ENCODE results near the gene CERS3. TPM values are rescaled to one million over a fixed set of nuclear protein-coding genes. Genes with fewer than 3 reads are reported as not detected.

Gene CERS3
- total and polyA plus RNA-seq, 2 donors: 0.11 to 2.3 TPM

DNA sequence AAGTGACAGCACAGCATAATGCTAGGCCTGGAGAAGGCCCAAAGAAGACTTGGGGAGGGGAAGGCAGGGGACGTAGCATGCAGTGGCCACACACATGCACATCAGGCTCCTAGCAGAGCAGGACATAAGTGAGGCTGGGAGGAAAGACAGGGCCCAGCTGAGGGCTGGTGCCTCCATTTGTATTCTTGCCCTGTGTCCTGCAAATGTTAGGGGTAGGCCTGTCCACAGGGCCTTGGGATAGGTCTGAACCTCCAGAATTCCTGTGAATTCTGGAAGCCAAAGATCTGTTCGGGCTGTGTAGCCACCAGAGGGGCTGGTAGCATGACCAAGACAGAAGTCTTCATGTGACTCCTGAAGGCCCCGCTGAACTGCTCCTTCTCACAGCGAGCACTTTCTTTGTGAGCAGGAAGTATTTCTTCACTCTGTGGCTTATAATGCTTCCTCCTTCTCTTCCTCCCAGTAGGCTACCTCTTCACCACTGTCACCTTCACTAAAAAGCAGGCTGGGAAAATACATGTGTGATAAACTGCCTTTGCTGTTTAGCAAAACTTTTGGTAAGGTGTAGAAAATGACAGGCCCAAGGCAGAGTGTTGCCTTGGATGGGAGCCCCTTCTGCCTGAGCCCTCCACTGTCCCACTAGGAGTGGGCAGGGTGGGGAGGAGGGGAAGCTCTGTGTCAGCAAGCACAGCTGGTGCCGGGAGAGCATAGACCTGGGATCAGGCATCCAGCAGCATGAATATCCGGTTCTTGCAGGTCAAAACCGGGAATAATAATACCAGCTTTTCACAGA lies 8.4 kb downstream of the CERS3 start:
- Histone ChIP-seq H3K36me3 (ENCODE audit: insufficient read depth) (no peaks in the 10 kb centered on the region), H3K4me3 (ENCODE audit: low read depth, low read length) (no peak overlapping the region), H3K4me1 (ENCODE audit: insufficient read depth) (no peaks in the 10 kb centered on the region), H3K27ac (ENCODE audit: low read depth) (no peak overlapping the region)
- DNase-seq (ENCODE audit: extremely low spot score): no peak
- WGBS: 72% methylated on average over 7 of the region's 7 CpGs

DNA sequence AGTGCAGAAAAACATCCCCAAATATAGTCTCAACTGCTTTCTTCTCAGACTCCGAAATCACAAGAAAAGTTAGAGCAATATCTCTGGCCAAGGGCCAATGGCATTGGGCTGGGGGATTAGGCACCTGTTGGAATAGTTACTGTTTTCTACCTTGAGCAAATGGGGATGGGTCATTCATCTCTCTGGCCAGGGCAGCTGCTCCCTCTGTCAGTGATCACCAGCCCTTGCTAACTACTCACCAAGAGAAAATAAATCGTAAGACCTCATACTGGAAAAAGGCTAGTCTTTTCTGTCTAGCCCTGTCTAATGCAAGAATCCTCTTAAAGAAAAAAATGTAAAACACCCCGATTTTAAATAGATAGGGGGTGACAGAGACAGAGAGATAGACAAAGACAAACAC lies 10.9 kb downstream of the CERS3 start:
- H3K4me1 ChIP-seq (ENCODE audit: insufficient read depth): no peaks in the 10 kb centered on the region
- H3K27ac ChIP-seq (ENCODE audit: low read depth): no peak overlapping the region
- 53% methylated on average over 3 of the region's 3 CpGs for WGBS
- H3K4me3 ChIP-seq (ENCODE audit: low read depth, low read length): no peak overlapping the region
- H3K36me3 ChIP-seq (ENCODE audit: insufficient read depth): no peaks in the 10 kb centered on the region
- no peak for DNase-seq (ENCODE audit: extremely low spot score)

DNA sequence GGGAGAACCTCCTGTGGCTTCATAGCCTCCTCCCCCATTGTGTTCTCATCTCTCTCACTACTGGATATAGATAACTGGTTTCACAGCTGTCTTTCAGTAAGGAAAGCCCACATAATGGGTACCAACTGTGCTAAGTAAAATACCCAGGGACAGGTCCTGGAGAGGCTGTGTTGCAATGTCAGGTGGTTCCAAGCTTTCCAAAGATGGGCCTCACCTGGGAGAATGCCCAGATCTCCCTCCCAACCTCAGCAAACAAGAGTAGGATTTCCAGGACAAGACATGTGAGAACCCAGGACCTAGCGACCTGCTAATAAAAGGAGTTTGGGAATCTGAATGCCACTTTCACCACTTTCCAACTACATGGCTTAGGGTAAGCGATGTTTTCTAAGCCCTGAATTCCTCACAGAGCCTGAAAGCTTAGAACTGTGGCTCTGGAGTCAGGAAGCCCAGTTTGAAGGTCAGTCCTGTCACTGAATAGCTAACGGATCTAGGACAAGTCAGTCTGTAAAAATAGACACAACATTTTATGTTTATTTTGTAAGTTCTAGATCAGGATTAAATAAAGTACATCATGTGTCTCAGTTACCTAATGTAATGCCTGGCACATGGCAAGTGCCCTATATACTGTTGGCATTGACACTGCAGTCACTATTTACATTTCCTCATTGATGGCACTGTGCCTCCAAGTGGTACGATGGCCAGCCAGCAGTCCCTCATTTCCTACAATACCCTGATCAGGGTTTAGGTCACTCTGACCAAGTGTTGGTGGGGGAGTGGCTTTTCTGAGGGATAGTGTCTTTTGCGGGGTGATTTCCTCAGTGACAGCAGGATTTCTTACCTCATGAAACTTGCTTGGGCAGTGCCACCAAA lies 11.9 kb downstream of the CERS3 start:
- no peak overlapping the region for H3K4me3 ChIP-seq (ENCODE audit: low read depth, low read length)
- no peaks in the 10 kb centered on the region for H3K36me3 ChIP-seq (ENCODE audit: insufficient read depth)
- 54% methylated on average over 5 of the region's 5 CpGs for WGBS
- no peak overlapping the region for H3K27ac ChIP-seq (ENCODE audit: low read depth)
- DNase-seq (ENCODE audit: extremely low spot score): no peak
- no peaks in the 10 kb centered on the region for H3K4me1 ChIP-seq (ENCODE audit: insufficient read depth)

DNA sequence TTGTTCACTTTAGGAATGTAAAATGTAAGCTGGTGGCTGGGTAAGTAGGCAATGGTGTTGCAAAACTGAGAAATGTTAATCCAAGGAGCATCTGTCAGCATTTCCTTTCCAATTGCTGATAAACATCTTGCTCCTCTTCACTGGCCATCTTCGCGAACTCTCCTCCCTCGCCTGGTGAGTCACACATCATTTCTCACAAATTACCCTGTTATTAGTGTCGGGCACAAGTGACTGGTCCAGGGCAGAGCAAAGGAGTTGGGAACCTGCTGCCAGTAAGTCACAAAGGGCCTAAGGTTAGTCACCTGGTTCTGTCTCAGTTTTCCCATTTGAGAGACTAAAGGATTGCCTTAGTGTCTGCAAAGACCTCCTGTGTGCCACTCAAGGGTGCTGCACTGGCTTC lies 13.0 kb downstream of the CERS3 start:
- no peak for DNase-seq (ENCODE audit: extremely low spot score)
- no peaks in the 10 kb centered on the region for H3K36me3 ChIP-seq (ENCODE audit: insufficient read depth)
- no peak overlapping the region for H3K4me3 ChIP-seq (ENCODE audit: low read depth, low read length)
- H3K27ac ChIP-seq (ENCODE audit: low read depth): no peak overlapping the region
- no peaks in the 10 kb centered on the region for H3K4me1 ChIP-seq (ENCODE audit: insufficient read depth)
- WGBS: 85% methylated on average over 4 of the region's 4 CpGs

GRCh38 chr15:100508641-100509300 lies 20.0 kb downstream of the CERS3 start:
- WGBS: 70% methylated on average over 7 of the region's 7 CpGs
- no peaks in the 10 kb centered on the region for H3K4me1 ChIP-seq (ENCODE audit: insufficient read depth)
- H3K36me3 ChIP-seq (ENCODE audit: insufficient read depth): no peaks in the 10 kb centered on the region
- DNase-seq (ENCODE audit: extremely low spot score): no peak
- no peak overlapping the region for H3K4me3 ChIP-seq (ENCODE audit: low read depth, low read length)
- H3K27ac ChIP-seq (ENCODE audit: low read depth): no peak overlapping the region

DNA sequence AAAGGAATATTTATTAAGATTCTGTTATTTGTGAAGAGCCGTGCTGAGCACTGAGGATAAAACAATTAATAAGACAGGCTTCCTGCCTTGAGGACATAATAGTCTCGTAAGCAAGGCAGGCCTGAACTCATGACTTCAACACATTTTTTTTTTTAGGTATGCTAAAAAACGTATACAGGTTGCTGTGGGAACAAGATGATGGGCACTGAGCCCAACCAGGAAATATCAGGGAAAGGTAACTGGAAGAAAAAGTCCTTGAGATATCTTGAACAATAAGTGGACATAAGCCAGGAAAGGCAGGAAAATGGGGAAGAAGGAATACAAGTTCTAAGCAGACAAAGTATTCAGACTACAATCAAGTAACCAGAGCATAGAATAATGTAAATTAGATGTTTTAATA lies 26.1 kb downstream of the CERS3 start:
- Histone ChIP-seq H3K4me1 (ENCODE audit: insufficient read depth) (no peaks in the 10 kb centered on the region), H3K27ac (ENCODE audit: low read depth) (no peak overlapping the region), H3K4me3 (ENCODE audit: low read depth, low read length) (no peak overlapping the region), H3K36me3 (ENCODE audit: insufficient read depth) (no peaks in the 10 kb centered on the region)
- DNase-seq (ENCODE audit: extremely low spot score): no peak
- 75% methylated on average over 3 of the region's 3 CpGs for WGBS

DNA sequence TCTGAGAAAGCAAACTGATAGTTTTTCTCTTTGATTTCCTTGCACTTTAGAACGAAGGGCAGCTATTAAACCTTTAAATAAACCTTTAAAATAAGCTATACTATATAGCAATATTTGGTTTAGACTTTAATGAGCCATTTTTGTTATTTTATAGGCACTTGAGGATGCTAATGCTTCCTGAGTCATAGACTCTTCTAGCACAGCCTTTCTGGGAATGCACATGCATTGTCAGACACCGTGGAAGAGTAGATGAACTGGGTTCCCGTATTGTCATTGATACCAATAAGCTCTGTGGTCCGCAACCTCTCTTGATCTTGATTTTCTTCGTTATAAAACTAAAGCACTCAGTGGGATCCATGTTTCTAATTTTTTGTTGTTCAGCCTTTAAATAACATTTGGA lies 27.6 kb downstream of the CERS3 start:
- DNase-seq (ENCODE audit: extremely low spot score): peak; percentile 6
- WGBS: 50% methylated on average over 5 of the region's 5 CpGs
- Histone ChIP-seq H3K27ac (ENCODE audit: low read depth) (no peak overlapping the region), H3K4me3 (ENCODE audit: low read depth, low read length) (no peak overlapping the region), H3K4me1 (ENCODE audit: insufficient read depth) (no peaks in the 10 kb centered on the region), H3K36me3 (ENCODE audit: insufficient read depth) (no peaks in the 10 kb centered on the region)

GRCh38 chr15:100500226-100500990 lies 28.3 kb downstream of the CERS3 start:
- 33% methylated on average over 4 of the region's 4 CpGs for WGBS

DNA sequence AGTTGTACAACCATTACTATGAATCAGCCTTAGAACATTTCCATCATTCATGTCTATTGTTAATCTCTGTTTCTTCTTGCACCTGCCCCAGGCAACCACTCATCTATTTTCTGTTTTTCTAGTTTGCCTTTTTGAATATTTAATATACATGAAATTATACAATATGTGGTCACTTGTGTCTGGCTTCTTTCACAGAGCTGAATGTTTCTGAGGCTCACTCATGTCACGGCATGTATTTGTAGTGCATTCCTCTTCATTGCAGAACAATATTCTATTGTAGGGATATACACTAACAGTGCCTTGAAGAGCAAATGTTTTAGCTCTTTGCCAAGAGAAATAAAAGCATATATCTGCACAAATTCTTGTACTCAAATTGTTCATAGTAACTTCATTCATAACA lies 32.9 kb downstream of the CERS3 start:
- 90% methylated on average over 1 of the region's 1 CpG for WGBS
- H3K4me3 ChIP-seq (ENCODE audit: low read depth, low read length): no peak overlapping the region
- no peaks in the 10 kb centered on the region for H3K36me3 ChIP-seq (ENCODE audit: insufficient read depth)

More at GRCh38 chr15:100500226-100500990, 28.3 kb downstream of the CERS3 start:
- H3K4me1 ChIP-seq (ENCODE audit: insufficient read depth): no peaks in the 10 kb centered on the region
- no peaks in the 10 kb centered on the region for H3K36me3 ChIP-seq (ENCODE audit: insufficient read depth)
- peak; percentile 21 for DNase-seq (ENCODE audit: extremely low spot score)
- no peak overlapping the region for H3K4me3 ChIP-seq (ENCODE audit: low read depth, low read length)
- H3K27ac ChIP-seq (ENCODE audit: low read depth): no peak overlapping the region

DNA sequence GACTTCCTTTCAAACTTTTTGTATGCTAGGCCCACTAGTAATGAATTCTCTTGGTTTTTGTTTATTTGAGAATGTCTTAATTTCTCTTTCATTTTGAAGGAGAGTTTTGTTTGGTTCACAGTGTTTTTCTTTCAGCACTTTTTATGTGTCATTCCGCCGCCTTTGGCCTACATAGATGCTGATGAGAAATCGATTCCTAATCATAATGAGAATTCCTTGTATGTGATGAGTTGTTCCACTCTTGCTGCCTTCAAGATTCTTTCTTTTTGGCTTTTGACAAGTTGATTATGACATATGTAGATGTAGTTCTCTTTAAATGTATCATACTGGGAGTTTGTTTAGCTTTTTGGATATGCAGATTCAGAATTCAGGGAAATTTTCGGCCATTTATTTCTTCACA lies 35.5 kb downstream of the CERS3 start:
- WGBS: 97% methylated on average over 4 of the region's 4 CpGs
- no peak overlapping the region for H3K4me3 ChIP-seq (ENCODE audit: low read depth, low read length)

More for the DNA sequence above, 32.9 kb downstream of the CERS3 start:
- no peaks in the 10 kb centered on the region for H3K4me1 ChIP-seq (ENCODE audit: insufficient read depth)
- no peak for DNase-seq (ENCODE audit: extremely low spot score)
- H3K27ac ChIP-seq (ENCODE audit: low read depth): no peak overlapping the region

DNA sequence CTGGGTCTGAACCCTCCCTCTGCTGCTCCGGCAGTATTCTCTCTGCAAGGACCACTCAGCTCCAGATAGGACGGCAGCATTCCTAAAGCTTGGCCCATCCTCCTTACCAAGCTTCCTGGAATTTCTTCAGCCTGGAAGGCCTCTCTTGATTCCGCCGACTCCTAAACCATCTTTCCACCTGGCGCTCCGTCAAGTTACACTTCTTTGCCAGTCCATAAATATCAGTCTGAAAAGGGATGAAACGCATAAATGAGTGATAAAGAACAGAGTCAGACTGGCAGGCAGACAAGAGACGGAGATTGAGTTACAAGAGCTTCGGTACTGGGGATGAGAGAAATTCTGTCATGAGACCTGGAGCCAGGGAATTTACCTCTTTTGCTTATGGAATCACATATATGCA lies 44.3 kb downstream of the CERS3 start:
- Histone ChIP-seq H3K4me3 (ENCODE audit: low read depth, low read length) (no peak overlapping the region), H3K27ac (ENCODE audit: low read depth) (no peak overlapping the region), H3K4me1 (ENCODE audit: insufficient read depth) (no peaks in the 10 kb centered on the region), H3K36me3 (ENCODE audit: insufficient read depth) (no peaks in the 10 kb centered on the region)
- DNase-seq (ENCODE audit: extremely low spot score): no peak
- 48% methylated on average over 9 of the region's 9 CpGs for WGBS

More for the DNA sequence above, 35.5 kb downstream of the CERS3 start:
- Histone ChIP-seq H3K36me3 (ENCODE audit: insufficient read depth) (no peaks in the 10 kb centered on the region), H3K27ac (ENCODE audit: low read depth) (no peak overlapping the region), H3K4me1 (ENCODE audit: insufficient read depth) (no peaks in the 10 kb centered on the region)
- DNase-seq (ENCODE audit: extremely low spot score): no peak

DNA sequence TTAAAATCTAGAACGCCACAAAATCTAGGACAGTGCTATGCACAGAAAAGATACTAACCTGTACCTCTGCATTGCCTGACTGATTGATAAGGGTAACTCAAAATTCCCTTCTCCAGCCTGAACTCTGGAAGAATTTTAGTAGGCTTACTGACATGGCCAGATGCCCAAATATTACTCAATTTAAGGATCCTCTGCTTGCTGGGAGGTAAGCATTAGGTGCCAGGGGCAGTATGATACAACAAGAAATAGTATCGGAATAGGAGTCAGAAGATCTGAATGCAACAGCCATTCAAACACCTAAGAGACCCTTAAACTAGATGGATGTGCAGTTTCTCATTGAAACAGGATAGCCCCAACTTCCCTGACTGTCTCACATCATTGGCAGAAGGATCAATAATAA lies 45.4 kb downstream of the CERS3 start:
- DNase-seq (ENCODE audit: extremely low spot score): no peak
- no peak overlapping the region for H3K27ac ChIP-seq (ENCODE audit: low read depth)
- no peak overlapping the region for H3K4me3 ChIP-seq (ENCODE audit: low read depth, low read length)
- no peaks in the 10 kb centered on the region for H3K4me1 ChIP-seq (ENCODE audit: insufficient read depth)
- no peaks in the 10 kb centered on the region for H3K36me3 ChIP-seq (ENCODE audit: insufficient read depth)
- 96% methylated on average over 2 of the region's 2 CpGs for WGBS

DNA sequence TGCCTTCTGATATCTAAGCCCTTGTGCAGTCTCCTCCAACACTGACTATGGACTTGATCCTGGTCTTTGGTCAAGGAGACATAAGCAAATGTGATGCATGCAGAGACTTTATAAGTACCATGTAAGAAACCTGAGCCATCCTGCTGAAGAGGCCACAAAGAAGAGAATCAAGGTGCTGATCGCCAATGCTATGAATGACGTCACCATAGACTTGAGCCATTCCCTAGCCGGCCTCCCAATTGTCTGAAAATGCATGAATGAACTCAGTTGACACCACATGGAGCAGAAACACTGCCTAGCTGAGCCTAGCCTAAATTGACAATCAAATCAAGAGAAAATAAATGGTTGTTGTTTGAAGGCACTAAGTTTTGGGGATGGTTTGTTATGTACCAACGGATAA lies 51.9 kb downstream of the CERS3 start:
- DNase-seq (ENCODE audit: extremely low spot score): no peak
- Histone ChIP-seq H3K36me3 (ENCODE audit: insufficient read depth) (no peaks in the 10 kb centered on the region), H3K27ac (ENCODE audit: low read depth) (no peak overlapping the region), H3K4me3 (ENCODE audit: low read depth, low read length) (no peak overlapping the region), H3K4me1 (ENCODE audit: insufficient read depth) (no peaks in the 10 kb centered on the region)
- 94% methylated on average over 4 of the region's 4 CpGs for WGBS
